CD4-positive, alpha-beta T cell treated with Interleukin-6 at 100 ng/mL for 8 hours (primary cell): ENCODE data around the gene BFSP1.

Source experiments
- DNase-seq: peaks from one replicate; pipeline ENCODE4 v3.0.0-alpha.2; 2020; ENCODE audit warnings: mixed read lengths, low spot score

The BFSP1 gene

DNA sequence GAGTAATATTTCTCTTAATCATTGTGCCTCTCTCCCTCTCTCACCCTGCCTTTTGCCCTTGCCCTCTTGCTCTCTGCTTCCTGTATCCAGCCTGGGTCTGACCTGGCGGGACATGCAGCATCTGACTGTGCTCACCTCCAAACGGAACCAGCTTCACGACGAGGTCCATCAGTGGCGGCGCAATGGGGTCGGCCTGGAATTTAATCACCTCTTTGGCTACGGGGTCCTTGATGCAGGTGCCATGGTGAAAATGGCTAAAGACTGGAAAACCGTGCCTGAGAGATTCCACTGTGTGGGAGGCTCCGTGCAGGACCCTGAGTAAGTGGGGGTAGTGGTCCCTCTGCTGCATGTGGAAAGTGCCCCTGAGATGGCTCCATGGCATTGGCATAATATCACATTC lies 65.9 kb downstream of the BFSP1 start:
- no peak for DNase-seq

DNA sequence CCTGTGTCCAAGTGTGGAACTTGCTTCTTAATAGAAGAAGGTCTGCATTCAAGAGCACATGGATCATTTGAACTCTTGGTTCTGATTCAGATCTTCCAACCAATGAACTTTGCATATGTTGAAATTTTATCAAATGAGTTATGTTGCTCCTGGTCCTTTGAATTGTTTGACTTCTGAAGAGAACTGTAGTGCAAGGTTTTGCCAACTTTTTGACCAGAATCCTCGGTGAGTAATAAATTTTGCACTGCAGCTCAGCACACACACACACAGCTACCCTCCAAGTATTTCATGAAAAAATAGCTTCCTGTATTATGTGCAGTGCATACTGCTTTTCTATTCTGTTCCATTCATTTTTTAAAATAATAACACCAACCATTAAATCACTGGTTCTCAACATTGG lies 67.5 kb downstream of the BFSP1 start:
- DNase-seq = no peak

DNA sequence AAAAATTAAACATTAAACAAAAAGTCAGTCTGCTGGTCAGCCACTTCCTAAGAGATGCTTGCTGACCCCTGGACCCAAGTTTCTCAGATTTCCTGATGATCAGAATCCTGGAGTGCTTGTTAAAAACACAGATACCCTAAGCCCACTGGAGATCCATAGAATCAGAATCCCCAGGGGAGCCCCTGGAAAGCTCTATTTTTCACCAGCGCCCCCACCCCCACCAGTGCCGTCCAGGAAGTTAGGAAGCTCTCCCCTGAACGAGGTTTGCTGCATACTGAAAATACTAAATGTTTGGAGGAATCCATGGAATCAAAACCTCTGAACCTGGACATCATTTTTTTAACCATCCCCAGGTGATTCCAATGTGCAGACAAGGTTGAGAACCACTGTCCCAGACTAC lies 69.2 kb downstream of the BFSP1 start:
- no peak for DNase-seq

DNA sequence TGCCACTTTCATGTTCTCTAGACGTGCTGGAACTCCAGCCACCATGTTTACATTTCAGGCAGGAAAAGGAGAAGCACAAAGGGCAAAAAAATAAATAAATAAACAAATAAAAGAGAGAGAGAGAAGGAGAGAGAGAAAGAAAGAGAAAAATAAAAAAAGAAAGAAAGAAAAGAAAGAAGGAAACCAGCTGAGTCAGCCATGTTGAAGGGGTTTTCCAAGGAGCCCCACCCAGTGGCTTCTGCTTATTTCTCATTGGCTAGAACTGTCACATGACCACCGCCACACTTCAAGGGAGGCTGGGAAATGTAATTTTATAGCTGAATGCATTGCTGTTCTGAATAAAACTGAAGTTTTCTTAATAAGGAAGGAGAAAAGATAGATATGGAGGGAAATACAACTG lies 71.1 kb downstream of the BFSP1 start:
- no peak for DNase-seq

DNA sequence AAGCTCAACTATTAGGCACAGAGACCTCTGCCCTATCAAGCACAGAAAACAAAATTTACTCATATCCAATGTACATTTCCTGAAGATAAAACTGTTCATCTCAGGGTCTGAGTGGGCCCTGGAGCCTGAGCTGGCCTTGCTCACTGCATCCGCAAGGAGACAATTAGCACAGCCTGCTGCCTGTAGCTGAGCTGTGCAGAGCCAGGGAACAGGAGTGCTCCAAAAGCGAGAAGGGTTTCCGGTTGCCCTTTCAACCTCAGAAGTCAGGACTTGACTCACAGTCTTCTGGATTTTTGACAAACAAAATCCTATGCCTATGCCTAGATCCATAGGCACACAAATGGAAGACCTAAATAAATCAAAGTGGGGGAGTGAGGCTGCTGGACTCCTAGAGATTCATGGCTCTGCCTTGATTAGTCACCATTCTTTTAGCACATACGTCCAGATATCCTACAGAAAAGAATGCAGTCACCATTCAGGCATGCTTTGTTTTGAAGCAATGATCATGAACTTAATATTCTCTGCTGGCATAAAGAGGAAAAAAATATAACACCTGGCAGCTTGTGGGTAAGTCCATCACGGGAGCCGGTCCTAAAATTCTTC lies 73.5 kb downstream of the BFSP1 start:
- DNase-seq = no peak

DNA sequence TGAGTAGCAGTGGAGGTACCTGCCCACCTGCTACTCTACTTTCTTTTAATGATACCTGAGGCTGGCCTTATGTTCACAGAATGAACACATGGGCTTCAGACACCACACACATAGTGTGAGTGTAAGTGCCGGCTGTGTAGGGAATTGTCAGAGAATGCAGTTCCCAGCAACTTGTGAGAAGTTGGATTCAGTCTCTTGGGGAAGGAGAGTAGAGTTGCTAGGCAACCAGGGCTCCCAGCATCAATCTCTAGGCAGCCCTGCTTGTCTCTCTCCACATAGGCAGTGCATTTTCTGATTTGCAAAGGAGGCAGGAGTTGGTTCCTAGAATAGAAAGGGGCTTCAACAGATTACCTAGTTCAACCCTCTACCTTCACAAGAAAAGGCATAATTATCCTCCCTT lies 74.1 kb downstream of the BFSP1 start:
- DNase-seq = no peak

DNA sequence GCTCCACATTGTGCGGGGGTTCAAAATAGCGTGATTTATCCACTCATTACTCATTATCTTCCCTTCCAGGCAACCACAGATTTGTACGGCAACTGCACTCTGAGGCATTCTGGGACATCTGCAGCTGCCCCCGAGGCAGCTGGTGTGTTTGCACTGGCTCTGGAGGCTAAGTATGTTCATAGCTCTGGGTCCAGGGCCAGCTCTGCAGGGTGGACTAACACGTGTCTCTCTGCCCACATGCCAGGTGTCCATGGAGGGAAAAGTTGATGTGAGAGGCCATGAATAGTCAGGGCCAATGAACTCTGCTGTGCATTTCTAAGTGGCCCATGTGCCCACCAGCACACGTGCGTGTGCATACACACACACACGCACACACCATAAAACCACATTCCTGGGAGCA lies 74.9 kb downstream of the BFSP1 start:
- DNase-seq = no peak

DNA sequence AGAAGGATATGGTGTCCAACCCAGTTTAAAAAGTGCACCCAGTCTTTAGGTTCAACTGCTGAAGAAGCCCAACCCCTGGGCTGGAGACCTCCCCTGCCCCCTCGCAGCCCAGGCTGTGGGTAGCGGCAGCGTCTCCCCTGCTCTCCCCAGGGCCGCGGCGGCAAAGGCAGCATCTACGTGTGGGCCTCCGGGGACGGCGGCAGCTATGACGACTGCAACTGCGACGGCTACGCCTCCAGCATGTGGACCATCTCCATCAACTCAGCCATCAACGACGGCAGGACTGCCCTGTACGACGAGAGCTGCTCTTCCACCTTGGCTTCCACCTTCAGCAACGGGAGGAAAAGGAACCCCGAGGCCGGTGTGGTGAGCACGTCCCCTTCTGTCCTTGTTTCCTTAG lies 77.6 kb downstream of the BFSP1 start:
- no peak for DNase-seq

DNA sequence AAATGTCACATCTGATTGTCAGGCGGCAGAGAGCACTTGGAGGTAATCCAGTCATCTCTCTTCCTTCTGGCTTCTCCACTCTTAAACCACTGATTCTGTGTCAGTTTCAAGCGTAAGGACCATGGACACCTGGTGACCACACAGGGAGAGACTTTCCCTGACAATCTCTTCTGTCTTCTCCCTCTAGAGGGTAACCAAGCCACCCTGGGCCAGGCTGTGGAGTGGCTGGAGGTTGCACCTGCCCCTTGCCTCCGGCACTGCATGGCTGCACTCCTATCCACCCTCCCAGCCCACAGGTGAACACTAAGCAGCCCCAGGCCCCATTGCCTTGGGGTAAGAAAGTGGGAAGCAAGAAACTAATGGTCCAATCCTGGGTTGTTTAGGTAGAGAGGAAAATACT lies 78.7 kb downstream of the BFSP1 start:
- no peak for DNase-seq

DNA sequence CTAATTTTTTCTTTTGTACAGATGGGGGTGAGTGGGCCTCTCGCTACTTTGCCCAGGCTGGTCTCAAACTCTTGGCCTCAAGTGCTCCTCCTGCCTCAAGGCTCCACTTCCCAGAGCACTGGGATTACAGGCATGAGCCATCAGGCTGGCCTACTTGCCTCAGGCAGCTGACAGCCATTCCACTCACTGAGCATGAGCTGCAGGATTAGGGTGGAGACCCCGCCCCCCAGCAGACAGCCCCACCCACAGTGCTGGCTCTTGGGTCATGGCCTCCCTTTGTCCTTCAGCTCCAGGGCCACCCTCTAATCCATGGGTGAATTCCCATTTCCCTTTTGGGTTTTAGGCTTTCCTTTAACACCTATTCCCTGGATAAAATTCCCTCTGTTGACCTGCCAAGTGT lies 82.1 kb downstream of the BFSP1 start:
- no peak for DNase-seq

DNA sequence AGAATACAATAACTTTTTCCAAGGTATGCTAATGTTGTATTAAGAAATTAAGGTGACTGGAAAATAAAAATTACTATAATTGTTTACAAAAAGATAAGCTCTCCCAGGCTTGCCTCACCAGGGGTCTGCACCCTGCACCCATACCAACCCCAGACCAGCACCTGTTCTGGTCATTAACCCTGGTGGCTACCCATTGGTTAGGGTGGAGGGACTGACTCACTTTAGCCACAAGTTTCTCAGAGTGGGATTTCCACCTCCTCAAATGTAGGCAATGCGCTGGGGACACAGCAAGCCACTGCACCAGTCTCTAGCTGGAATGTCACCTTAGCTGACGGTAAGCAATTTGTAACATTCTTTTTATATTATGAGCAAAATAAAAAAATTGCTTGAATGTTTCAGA lies 83.1 kb downstream of the BFSP1 start:
- no peak for DNase-seq

DNA sequence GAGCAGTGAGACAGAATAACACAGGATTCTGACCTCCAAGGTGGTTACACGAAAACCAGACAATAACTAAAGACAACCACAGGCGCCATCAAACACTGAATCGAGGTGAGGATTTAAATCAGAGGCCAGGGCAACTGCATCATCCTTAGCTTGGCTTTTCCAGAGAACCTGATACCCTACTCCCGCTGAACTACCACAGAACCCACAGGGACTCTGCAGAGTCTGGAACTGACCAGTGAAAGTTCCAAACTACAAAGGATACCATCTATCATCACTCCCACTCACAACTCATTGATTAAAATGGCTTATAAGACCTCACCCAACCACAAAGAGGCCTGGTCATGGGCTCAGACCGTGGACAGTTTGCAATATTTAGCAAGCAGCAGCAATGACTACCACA lies 85.0 kb downstream of the BFSP1 start:
- DNase-seq = no peak

DNA sequence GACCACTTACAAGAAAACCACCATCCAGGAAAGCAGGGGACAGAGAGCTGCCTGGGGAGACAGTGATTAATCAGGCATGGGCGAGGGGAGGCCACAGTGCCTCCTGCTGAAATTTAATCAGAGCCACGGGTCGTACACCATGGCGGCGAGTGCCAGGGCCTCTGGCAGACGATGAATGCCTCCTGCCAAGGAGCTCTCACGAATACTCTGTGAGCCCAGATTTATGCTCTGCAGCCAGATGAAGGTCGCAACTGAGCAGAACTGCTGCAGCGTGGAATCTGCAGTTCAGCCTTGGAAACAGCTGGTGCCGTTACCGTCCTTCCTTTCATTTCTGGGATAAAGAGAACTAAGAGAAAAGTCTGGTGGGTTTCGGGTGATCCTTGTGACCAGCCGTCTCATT lies 85.6 kb downstream of the BFSP1 start:
- DNase-seq = no peak

DNA sequence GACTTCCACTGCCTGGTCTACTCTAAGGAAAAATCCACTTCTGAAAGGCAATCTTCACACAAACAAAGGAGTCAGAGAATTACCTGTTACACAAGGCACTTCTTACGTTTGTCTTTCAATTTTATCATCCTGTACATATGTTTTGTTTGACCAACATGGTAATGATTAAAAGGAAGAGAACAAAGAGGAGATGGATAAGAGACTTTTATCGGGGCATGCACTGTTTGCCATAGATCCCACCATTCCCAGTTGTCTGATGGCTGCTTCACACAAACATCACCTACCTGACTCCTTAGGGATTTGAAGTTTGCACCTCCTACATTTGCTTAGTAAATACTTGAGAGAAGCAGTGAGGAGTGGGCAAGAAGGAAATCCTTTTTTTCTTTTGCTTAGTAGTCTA lies 87.1 kb downstream of the BFSP1 start:
- no peak for DNase-seq
